ENCODE data around the gene UBAP1. TPM values are rescaled to one million over a fixed set of nuclear protein-coding genes. Genes with fewer than 3 reads are reported as not detected.
"Not testable (repeated sequence)": the region's sequence is repeated elsewhere in the genome, so short reads cannot be mapped to it uniquely, and the experiment has no call there.

Gene UBAP1
- total RNA-seq, 4 donors from 2014 or later: 42.2 to 63.3 (median 51.9) TPM

DNA sequence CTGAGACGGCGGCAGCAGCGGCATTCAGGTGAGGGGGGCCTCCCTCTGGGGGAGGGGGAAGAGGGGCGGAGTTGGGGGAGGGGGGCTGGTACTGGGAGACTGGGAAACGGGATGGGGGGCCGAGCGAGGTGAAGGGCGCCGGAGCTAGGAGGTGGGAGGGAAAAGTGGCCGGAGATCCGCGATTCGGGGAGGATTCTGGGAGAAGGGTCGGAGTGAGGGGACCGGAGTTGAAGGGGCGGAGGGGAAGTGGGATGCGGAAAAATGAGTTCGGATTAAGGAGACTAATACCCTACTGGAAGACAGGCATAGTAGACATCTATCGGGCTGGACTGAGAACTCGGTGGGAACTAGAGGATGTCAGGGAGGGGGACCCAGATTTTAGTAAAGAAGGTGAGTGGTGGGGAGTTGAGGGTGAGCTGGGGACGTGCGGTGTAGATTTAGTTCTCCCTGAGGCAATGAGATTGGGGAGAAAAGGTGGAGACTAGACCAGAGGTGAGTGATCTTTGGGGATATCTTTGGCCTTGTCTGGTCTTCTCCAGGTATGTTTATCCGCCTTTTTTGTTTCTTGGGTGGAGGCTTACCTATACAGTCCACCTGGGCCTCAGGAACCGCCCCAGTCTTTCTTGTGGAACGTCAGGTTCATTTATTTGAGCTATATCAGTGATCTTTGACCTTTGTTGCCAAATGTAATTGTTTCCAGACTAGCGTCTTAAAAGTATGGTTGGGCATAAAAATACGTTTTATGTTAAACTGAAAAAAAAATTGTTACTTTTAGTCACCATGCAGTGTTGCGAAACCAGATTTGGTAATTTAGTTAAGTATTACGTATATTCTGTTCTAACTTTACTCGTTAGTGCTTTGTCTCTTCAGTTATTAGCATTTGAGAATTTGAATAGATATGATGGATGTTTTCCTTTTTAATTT lies 632 bp downstream of the UBAP1 start:
- Histone ChIP-seq H3K36me3 (peaks cover 4% of the 10 kb centered on the region), H3K9me3 (no peaks in the 10 kb centered on the region), H3K4me3 (peak overlapping the region; percentile 87), H3K4me1 (peaks cover 25% of the 10 kb centered on the region), H3K27me3 (no peaks in the 10 kb centered on the region), H3K27ac (peak overlapping the region; percentile 97)
- WGBS: 3% methylated on average over 27 of the region's 30 CpGs
- DNase-seq (ENCODE audit: low spot score in 2 of 2): peak in 1 of 2 donors; percentile 56
- TF ChIP-seq, protein P1, sequence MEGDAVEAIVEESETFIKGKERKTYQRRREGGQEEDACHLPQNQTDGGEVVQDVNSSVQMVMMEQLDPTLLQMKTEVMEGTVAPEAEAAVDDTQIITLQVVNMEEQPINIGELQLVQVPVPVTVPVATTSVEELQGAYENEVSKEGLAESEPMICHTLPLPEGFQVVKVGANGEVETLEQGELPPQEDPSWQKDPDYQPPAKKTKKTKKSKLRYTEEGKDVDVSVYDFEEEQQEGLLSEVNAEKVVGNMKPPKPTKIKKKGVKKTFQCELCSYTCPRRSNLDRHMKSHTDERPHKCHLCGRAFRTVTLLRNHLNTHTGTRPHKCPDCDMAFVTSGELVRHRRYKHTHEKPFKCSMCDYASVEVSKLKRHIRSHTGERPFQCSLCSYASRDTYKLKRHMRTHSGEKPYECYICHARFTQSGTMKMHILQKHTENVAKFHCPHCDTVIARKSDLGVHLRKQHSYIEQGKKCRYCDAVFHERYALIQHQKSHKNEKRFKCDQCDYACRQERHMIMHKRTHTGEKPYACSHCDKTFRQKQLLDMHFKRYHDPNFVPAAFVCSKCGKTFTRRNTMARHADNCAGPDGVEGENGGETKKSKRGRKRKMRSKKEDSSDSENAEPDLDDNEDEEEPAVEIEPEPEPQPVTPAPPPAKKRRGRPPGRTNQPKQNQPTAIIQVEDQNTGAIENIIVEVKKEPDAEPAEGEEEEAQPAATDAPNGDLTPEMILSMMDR (IDR thresholded peaks at IDR 0.05): no peak
- no peak for TF ChIP-seq EP300 (IDR thresholded peaks at IDR 0.05)
- TF ChIP-seq POLR2AphosphoS5 (IDR thresholded peaks at IDR 0.05): no peak
- no peak for TF ChIP-seq POLR2A (IDR thresholded peaks at IDR 0.05)

- no peaks in the 10 kb centered on the region for H3K9me3 ChIP-seq
- peaks cover 45% of the 10 kb centered on the region for H3K4me1 ChIP-seq
- WGBS: 42% methylated on average over 3 of the region's 3 CpGs
- TF ChIP-seq POLR2AphosphoS5 (IDR thresholded peaks at IDR 0.05) (peak in 2 of 3 donors; percentile 60 to 85), EP300 (IDR thresholded peaks at IDR 0.05) (no peak)
- H3K36me3 ChIP-seq: peaks cover 10% of the 10 kb centered on the region
- DNase-seq (ENCODE audit: low spot score in 2 of 2): no peak
- H3K27me3 ChIP-seq: no peaks in the 10 kb centered on the region
- H3K4me3 ChIP-seq: no peak overlapping the region
- peak overlapping the region; percentile 78 for H3K27ac ChIP-seq
These were observed 7.1 kb downstream of the UBAP1 start for GRCh38 chr9:34185778-34186551.

DNA sequence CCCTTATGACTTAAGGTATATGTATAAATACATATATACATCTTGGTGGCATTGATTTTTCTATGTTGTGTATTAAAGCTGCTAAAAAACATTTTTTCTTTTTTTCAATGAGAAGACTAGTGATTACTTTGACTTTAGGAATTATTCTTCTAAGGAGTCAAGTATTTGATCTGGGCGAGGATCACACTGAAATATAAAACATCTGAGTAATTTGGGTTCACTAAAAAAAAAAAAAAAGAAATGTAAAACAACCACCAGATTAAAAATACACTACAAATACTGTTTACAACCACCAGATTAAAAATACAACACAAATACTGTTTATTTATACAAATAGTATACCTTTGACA lies 9.0 kb downstream of the UBAP1 start:
- no peak overlapping the region for H3K4me3 ChIP-seq
- WGBS: 66% methylated on average over 1 of the region's 1 CpG
- no peak for DNase-seq (ENCODE audit: low spot score in 2 of 2)
- no peak for TF ChIP-seq POLR2AphosphoS5 (IDR thresholded peaks at IDR 0.05)
- no peak for TF ChIP-seq EP300 (IDR thresholded peaks at IDR 0.05)
- TF ChIP-seq, protein P1 (IDR thresholded peaks at IDR 0.05): no peak
- no peak for TF ChIP-seq POLR2A (IDR thresholded peaks at IDR 0.05)
- no peak overlapping the region for H3K27ac ChIP-seq
- H3K27me3 ChIP-seq: no peaks in the 10 kb centered on the region
- H3K4me1 ChIP-seq: peaks cover 57% of the 10 kb centered on the region
- peaks cover 10% of the 10 kb centered on the region for H3K36me3 ChIP-seq
- H3K9me3 ChIP-seq: no peaks in the 10 kb centered on the region

DNA sequence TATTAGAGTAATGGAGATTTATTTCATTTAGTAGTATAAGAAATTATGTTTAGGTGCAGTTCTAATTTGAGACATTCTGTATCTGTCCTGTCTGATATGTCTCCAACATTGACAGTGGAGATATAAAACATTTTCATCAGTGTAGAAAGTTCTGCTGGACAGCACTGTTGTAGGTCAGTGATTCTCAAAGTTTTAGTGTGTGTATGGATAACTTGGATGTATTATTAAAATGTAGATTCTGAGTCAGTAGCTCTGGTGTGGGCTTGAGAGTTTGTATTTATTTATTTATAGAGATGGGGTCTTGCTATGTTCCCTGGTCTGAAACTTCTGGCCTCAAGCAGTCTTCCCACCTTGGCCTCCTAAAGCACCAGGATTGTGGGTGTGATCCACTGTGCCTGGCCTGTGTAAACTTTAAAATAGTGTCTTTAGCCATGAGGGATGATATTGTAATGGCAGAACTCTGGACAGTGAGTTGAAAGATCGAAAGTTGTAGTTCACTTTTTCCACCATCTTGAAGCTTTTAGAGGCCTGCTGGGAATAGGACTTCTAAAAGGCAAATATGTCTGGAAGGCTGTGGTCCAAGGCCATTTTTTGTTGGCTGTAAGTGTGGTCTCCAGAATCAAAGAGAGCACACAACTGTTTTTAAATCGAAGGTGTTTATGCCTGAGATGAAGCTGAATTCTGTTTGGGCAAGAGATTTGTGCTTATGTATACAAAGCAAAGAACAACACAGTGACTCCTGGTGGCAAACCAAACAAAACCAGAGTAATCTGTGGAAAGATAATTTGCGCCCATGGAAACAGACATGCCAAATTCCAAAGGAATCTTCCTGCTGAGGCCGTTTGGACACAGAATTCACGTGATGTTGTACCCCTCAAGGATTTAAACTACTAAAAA lies 12.4 kb downstream of the UBAP1 start:
- Histone ChIP-seq H3K36me3 (no peaks in the 10 kb centered on the region), H3K27ac (no peak overlapping the region), H3K4me3 (no peak overlapping the region), H3K4me1 (peaks cover 50% of the 10 kb centered on the region), H3K27me3 (no peaks in the 10 kb centered on the region), H3K9me3 (no peaks in the 10 kb centered on the region)
- TF ChIP-seq EP300 (IDR thresholded peaks at IDR 0.05) (no peak), POLR2A (IDR thresholded peaks at IDR 0.05) (no peak), POLR2AphosphoS5 (IDR thresholded peaks at IDR 0.05) (no peak)
- TF ChIP-seq, protein P1 (IDR thresholded peaks at IDR 0.05): no peak
- WGBS: 59% methylated on average over 5 of the region's 5 CpGs
- DNase-seq (ENCODE audit: low spot score in 2 of 2): no peak

- Histone ChIP-seq H3K4me1 (peaks cover 26% of the 10 kb centered on the region), H3K27me3 (no peaks in the 10 kb centered on the region), H3K9me3 (no peaks in the 10 kb centered on the region), H3K4me3 (no peak overlapping the region), H3K27ac (no peak overlapping the region), H3K36me3 (no peaks in the 10 kb centered on the region)
- DNase-seq (ENCODE audit: low spot score in 2 of 2): no peak
- TF ChIP-seq POLR2AphosphoS5 (IDR thresholded peaks at IDR 0.05) (no peak), POLR2A (IDR thresholded peaks at IDR 0.05) (no peak), EP300 (IDR thresholded peaks at IDR 0.05) (no peak)
- TF ChIP-seq, protein P1 (IDR thresholded peaks at IDR 0.05): no peak
- WGBS: 45% methylated on average over 1 of the region's 1 CpG
These were observed 16.3 kb downstream of the UBAP1 start for GRCh38 chr9:34195143-34195542.

DNA sequence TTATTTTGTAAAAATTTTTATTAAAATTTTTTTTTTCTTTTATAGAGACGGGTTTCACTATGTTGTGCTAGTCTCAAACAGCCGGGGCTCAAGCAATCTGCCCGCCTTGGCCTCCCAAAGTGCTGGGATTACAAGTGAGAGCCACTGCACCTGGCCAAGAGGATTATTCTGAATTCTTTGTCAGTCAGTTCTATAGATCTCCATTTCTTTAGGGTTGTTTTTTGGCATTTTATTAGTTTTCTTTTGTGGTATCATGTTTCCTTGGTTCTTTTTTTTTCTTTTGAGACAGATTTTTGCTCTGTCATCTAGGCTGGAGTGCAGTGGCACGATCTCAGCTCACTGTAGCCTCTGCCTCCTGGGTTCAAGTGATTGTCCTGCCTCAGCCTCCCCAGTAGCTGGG lies 18.4 kb downstream of the UBAP1 start:
- not testable (repeated sequence) for H3K4me3 ChIP-seq; DNase-seq (ENCODE audit: low spot score in 2 of 2); H3K27ac ChIP-seq; H3K27me3 ChIP-seq; H3K36me3 ChIP-seq; H3K9me3 ChIP-seq
- H3K4me1 ChIP-seq: peaks cover 20% of the 10 kb centered on the region
- WGBS: 96% methylated on average over 4 of the region's 4 CpGs
